ENCODE data around the gene BICRA.
"Not testable (repeated sequence)": the region's sequence is repeated elsewhere in the genome, so short reads cannot be mapped to it uniquely, and the experiment has no call there.

The BICRA gene

DNA sequence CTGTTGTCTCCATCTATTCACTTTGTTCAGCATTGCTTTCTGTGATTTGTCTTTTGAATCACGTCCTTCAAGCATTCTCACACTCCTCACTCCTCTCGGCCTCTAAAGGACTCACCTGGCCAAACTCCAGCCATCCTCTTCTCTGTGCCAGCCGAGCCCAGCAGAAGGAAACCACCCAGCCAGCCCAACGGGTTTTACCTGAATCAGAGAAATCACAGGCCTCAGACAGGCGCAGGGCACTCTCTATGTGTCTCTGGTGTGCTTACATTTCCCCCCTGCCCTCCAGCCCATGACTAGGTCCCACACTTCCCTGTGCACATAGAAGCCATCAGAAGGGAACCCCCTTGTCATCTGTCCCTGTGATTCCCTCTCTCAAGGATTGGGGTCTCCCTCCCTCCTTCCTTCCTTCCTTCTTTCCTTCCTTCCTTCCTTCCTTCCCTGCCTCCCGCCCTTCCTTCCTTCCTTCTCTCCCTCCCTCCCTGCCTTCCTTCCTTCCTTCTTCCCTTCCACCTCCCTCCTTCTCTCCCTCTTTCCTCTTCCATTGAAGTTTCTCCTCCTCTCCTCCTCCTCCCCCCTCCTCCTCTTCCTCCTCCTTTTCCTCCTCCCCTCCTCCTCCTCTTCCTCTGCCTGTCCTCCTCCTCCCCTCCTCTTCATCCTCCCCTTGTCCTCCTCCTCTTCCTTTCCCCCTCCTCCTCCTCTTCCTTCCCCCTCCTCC lies 27.2 kb upstream of the BICRA start:
- H3K23ac ChIP-seq (ENCODE audit: low read length), result no peak overlapping the region
- H2AFZ ChIP-seq (ENCODE audit: insufficient read depth, low read length, poor library complexity), result no peak overlapping the region
- H2BK120ac ChIP-seq (ENCODE audit: insufficient read depth, low read length, poor library complexity), result peak overlapping the region; percentile 10
- no CpG with 5 or more reads among the region's 6 CpGs for WGBS (ENCODE audit: extremely low coverage, insufficient coverage, insufficient read length)
- H3K14ac ChIP-seq (ENCODE audit: low read length), result no peak overlapping the region
- no peak overlapping the region for H4K12ac ChIP-seq (ENCODE audit: low read depth, low read length)
- H3K27me3 ChIP-seq (ENCODE audit: insufficient read depth, low read length), result no peaks in the 10 kb centered on the region
- no peak overlapping the region for H3K9ac ChIP-seq (ENCODE audit: low read length)
- H3K18ac ChIP-seq (ENCODE audit: low read length), result no peak overlapping the region
- peak overlapping the region; percentile 13 for H4K91ac ChIP-seq (ENCODE audit: low read depth, low read length)
- H3K4me1 ChIP-seq (ENCODE audit: control insufficient read depth in 1 of 2, insufficient read depth in 2 of 2, low read length in 2 of 2), result peaks cover 5% of the 10 kb centered on the region in 2 experiments
- no peak overlapping the region for H3K4me3 ChIP-seq (ENCODE audit: low read depth, low read length)
- H2BK12ac ChIP-seq (ENCODE audit: low read length), result peak overlapping the region; percentile 2
- no peak overlapping the region for H2AK5ac ChIP-seq (ENCODE audit: low read length)
- peak overlapping the region; percentile 66 for H4K8ac ChIP-seq (ENCODE audit: low read depth, low read length)
- H3K4me2 ChIP-seq (ENCODE audit: low read length), result no peak overlapping the region
- H3K4ac ChIP-seq (ENCODE audit: low read depth, low read length), result no peak overlapping the region
- H3K27ac ChIP-seq (ENCODE audit: low read depth, low read length), result no peak overlapping the region
- peaks cover 2% of the 10 kb centered on the region in 2 experiments for H3K36me3 ChIP-seq (ENCODE audit: control insufficient read depth in 1 of 2, insufficient read depth in 2 of 2, low read length in 2 of 2)
- peaks cover 9% of the 10 kb centered on the region for H3K9me3 ChIP-seq (ENCODE audit: insufficient read depth, low read depth, low read length)
- no peaks in the 10 kb centered on the region for H3K79me2 ChIP-seq (ENCODE audit: control insufficient read depth, insufficient read depth, low read length, poor library complexity)
- no peak for DNase-seq
- no peak overlapping the region for H2BK5ac ChIP-seq (ENCODE audit: low read depth, low read length, poor library complexity)
- H3K79me1 ChIP-seq (ENCODE audit: low read length), result peaks cover 2% of the 10 kb centered on the region

DNA sequence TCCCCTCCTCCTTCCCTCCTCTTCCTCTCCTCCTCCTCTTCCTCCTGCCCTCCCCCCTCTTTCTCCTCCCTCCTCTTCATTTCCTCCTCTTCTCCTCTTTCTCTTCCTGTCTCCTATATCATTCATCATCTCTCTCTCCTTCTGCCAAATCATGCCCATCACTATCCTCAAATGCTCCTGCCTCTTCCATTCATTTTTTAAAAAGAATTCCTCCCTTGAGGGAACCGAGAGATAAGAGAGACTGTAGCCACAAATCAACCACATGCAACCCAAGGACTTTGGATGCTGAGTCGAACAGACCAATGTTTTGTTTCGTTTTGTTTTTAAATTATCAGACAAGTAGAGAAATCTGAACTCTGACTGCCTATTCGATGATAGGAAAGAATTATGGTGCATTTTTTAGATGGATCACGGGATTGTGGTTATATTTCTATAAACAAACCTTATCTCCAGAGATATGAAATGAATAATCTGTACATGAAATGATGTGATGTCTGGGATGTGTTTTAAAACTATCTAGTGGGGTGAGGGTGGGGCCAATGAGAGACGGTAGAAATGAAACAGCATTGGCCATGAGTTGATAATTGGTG lies 26.5 kb upstream of the BICRA start:
- H3K27me3 ChIP-seq (ENCODE audit: insufficient read depth, low read length), result no peaks in the 10 kb centered on the region
- H3K79me2 ChIP-seq (ENCODE audit: control insufficient read depth, insufficient read depth, low read length, poor library complexity), result no peaks in the 10 kb centered on the region
- no peak for DNase-seq
- H3K4me3 ChIP-seq (ENCODE audit: low read depth, low read length), result no peak overlapping the region
- no peak overlapping the region for H4K8ac ChIP-seq (ENCODE audit: low read depth, low read length)
- peaks cover 2% of the 10 kb centered on the region in 2 experiments for H3K36me3 ChIP-seq (ENCODE audit: control insufficient read depth in 1 of 2, insufficient read depth in 2 of 2, low read length in 2 of 2)
- H3K9ac ChIP-seq (ENCODE audit: low read length), result no peak overlapping the region
- H3K18ac ChIP-seq (ENCODE audit: low read length), result no peak overlapping the region
- H3K14ac ChIP-seq (ENCODE audit: low read length), result no peak overlapping the region
- no peak overlapping the region for H2BK12ac ChIP-seq (ENCODE audit: low read length)
- H2AFZ ChIP-seq (ENCODE audit: insufficient read depth, low read length, poor library complexity), result no peak overlapping the region
- no CpG with 5 or more reads among the region's 6 CpGs for WGBS (ENCODE audit: extremely low coverage, insufficient coverage, insufficient read length)
- no peak overlapping the region for H4K91ac ChIP-seq (ENCODE audit: low read depth, low read length)
- peaks cover 2% of the 10 kb centered on the region for H3K79me1 ChIP-seq (ENCODE audit: low read length)
- H2BK120ac ChIP-seq (ENCODE audit: insufficient read depth, low read length, poor library complexity), result no peak overlapping the region
- H3K9me3 ChIP-seq (ENCODE audit: insufficient read depth, low read depth, low read length), result peaks cover 9% of the 10 kb centered on the region
- H3K4ac ChIP-seq (ENCODE audit: low read depth, low read length), result no peak overlapping the region
- no peak overlapping the region for H3K4me2 ChIP-seq (ENCODE audit: low read length)
- peaks cover 5% of the 10 kb centered on the region in 2 experiments for H3K4me1 ChIP-seq (ENCODE audit: control insufficient read depth in 1 of 2, insufficient read depth in 2 of 2, low read length in 2 of 2)
- no peak overlapping the region for H3K23ac ChIP-seq (ENCODE audit: low read length)
- no peak overlapping the region for H2AK5ac ChIP-seq (ENCODE audit: low read length)
- no peak overlapping the region for H4K12ac ChIP-seq (ENCODE audit: low read depth, low read length)
- no peak overlapping the region for H2BK5ac ChIP-seq (ENCODE audit: low read depth, low read length, poor library complexity)
- no peak overlapping the region for H3K27ac ChIP-seq (ENCODE audit: low read depth, low read length)

DNA sequence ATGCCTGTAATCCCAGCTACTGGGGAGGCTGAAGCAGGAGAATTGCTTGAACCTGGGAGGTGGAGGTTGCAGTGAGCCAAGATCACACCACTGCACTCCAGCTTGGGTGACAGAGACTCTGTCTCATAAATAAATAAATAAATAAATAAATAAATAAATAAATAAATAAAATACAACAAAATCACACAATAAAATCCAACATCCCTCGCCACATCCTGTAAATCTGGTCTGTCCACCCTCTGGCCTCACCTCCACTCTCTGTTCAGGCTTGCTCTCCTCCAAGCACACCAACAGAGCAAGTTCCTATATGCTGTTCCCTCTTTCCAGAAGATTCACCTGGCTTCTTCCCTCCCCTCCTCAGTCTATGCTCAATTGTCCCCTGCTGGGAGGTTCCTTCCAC lies 25.8 kb upstream of the BICRA start:
- H2AK5ac ChIP-seq (ENCODE audit: low read length); H2AFZ ChIP-seq (ENCODE audit: insufficient read depth, low read length, poor library complexity); H3K4me3 ChIP-seq (ENCODE audit: low read depth, low read length); H3K4me2 ChIP-seq (ENCODE audit: low read length); H3K79me2 ChIP-seq (ENCODE audit: control insufficient read depth, insufficient read depth, low read length, poor library complexity); H3K4me1 ChIP-seq (ENCODE audit: control insufficient read depth in 1 of 2, insufficient read depth in 2 of 2, low read length in 2 of 2); H3K18ac ChIP-seq (ENCODE audit: low read length); DNase-seq; H2BK5ac ChIP-seq (ENCODE audit: low read depth, low read length, poor library complexity); H4K12ac ChIP-seq (ENCODE audit: low read depth, low read length); H4K8ac ChIP-seq (ENCODE audit: low read depth, low read length); H3K36me3 ChIP-seq (ENCODE audit: control insufficient read depth in 1 of 2, insufficient read depth in 2 of 2, low read length in 2 of 2); H3K9ac ChIP-seq (ENCODE audit: low read length); H4K91ac ChIP-seq (ENCODE audit: low read depth, low read length); H2BK12ac ChIP-seq (ENCODE audit: low read length); H3K4ac ChIP-seq (ENCODE audit: low read depth, low read length); H3K27ac ChIP-seq (ENCODE audit: low read depth, low read length); H3K27me3 ChIP-seq (ENCODE audit: insufficient read depth, low read length); H3K23ac ChIP-seq (ENCODE audit: low read length); H3K79me1 ChIP-seq (ENCODE audit: low read length); H3K14ac ChIP-seq (ENCODE audit: low read length); H2BK120ac ChIP-seq (ENCODE audit: insufficient read depth, low read length, poor library complexity): not testable (repeated sequence)
- H3K9me3 ChIP-seq (ENCODE audit: insufficient read depth, low read depth, low read length), result peaks cover 11% of the 10 kb centered on the region
- whole genome bisulfite sequencing (ENCODE audit: extremely low coverage, insufficient coverage, insufficient read length), result no CpG with 5 or more reads among the region's 1 CpG

DNA sequence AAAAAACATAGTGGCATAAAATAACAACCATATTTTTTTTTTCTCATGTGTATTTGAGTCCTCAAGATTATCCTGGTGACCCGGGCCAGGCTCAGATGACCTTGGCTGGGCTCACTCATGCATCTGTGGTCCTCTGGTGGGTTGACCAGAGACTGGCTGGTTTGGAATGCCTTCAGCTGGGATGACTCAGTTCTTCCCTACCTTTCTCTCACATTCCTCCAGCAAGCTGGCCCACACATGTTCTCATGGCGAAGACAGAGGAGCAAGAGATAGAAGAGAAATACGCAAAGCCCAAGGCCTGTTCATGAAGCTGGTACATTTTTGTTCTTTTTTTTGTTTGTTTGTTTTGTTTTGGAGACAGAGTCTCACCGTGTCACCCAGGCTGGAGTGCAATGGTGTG lies 21.6 kb upstream of the BICRA start:
- no peak overlapping the region for H4K8ac ChIP-seq (ENCODE audit: low read depth, low read length)
- peaks cover 2% of the 10 kb centered on the region in 2 experiments for H3K36me3 ChIP-seq (ENCODE audit: control insufficient read depth in 1 of 2, insufficient read depth in 2 of 2, low read length in 2 of 2)
- H3K4me3 ChIP-seq (ENCODE audit: low read depth, low read length), result no peak overlapping the region
- H3K9ac ChIP-seq (ENCODE audit: low read length), result no peak overlapping the region
- peak overlapping the region; percentile 0 for H3K27ac ChIP-seq (ENCODE audit: low read depth, low read length)
- H3K14ac ChIP-seq (ENCODE audit: low read length), result no peak overlapping the region
- H3K27me3 ChIP-seq (ENCODE audit: insufficient read depth, low read length), result no peaks in the 10 kb centered on the region
- no peak overlapping the region for H4K12ac ChIP-seq (ENCODE audit: low read depth, low read length)
- peaks cover 0 to 3% of the 10 kb centered on the region in 2 experiments for H3K4me1 ChIP-seq (ENCODE audit: control insufficient read depth in 1 of 2, insufficient read depth in 2 of 2, low read length in 2 of 2)
- H3K79me1 ChIP-seq (ENCODE audit: low read length), result no peaks in the 10 kb centered on the region
- H2AFZ ChIP-seq (ENCODE audit: insufficient read depth, low read length, poor library complexity), result no peak overlapping the region
- H2BK12ac ChIP-seq (ENCODE audit: low read length), result no peak overlapping the region
- H3K4ac ChIP-seq (ENCODE audit: low read depth, low read length), result no peak overlapping the region
- H3K9me3 ChIP-seq (ENCODE audit: insufficient read depth, low read depth, low read length), result peaks cover 11% of the 10 kb centered on the region
- H2AK5ac ChIP-seq (ENCODE audit: low read length), result no peak overlapping the region
- H3K18ac ChIP-seq (ENCODE audit: low read length), result no peak overlapping the region
- DNase-seq, result peak; percentile 81 to 92
- H2BK120ac ChIP-seq (ENCODE audit: insufficient read depth, low read length, poor library complexity), result no peak overlapping the region
- no CpG with 5 or more reads among the region's 4 CpGs for WGBS (ENCODE audit: extremely low coverage, insufficient coverage, insufficient read length)
- H2BK5ac ChIP-seq (ENCODE audit: low read depth, low read length, poor library complexity), result no peak overlapping the region
- no peaks in the 10 kb centered on the region for H3K79me2 ChIP-seq (ENCODE audit: control insufficient read depth, insufficient read depth, low read length, poor library complexity)
- no peak overlapping the region for H3K4me2 ChIP-seq (ENCODE audit: low read length)
- H3K23ac ChIP-seq (ENCODE audit: low read length), result no peak overlapping the region
- no peak overlapping the region for H4K91ac ChIP-seq (ENCODE audit: low read depth, low read length)

All from trophoblast cell (in vitro differentiated cells and primary cell).